GM20000 (cell line): ENCODE results near the gene BAZ1B.

Experiments
- DNase-seq: peaks from one replicate; pipeline ENCODE4 v3.0.0; 2012; ENCODE audit warnings: low spot score
- TF ChIP-seq, protein P1 (sequence below): IDR thresholded peaks from 2 replicates; pipeline ENCODE4 v1.5.1; 2012; ENCODE audit warnings: mild to moderate bottlenecking, control low read depth; ENCODE audit errors: extremely low read depth, missing control alignments

BAZ1B gene

DNA sequence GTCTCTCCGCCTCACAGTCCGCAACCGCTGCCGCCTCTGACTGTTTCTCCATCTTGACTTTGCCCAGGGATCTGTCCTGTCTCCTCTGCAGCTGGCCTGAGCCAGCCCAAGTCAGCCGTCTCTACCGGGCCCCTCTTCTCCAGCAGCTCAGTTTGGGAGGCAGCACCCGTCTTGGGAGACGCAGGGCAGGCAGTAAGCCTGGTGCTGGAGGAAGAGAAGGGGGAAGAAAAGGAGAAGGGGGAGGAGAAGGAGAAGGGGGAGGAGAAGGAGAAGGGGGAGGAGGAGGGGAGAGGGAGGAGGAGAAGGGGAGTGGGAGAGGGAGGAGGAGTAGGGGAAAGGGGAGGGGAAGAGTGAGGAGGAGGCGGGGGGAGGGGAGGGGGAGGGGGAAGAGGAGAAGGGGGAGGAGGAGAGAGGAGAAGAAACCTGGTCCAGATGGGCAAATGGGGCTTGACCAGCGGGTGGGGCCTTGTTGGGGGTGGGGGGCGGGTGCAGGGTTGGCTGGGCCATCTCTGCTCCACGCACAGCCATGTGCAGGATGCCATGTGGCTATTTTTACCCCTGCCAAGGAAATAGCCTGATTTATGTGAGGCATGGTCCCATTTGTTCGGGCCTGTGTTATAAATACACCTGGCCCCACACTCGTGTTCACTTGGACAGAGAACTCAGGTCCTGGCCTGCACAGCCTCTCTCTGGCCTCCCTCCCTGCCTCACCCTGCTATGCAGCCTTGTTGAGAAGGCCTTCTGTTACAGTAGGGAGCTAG, 124.4 kb downstream of the BAZ1B start:
- TF ChIP-seq, protein P1, sequence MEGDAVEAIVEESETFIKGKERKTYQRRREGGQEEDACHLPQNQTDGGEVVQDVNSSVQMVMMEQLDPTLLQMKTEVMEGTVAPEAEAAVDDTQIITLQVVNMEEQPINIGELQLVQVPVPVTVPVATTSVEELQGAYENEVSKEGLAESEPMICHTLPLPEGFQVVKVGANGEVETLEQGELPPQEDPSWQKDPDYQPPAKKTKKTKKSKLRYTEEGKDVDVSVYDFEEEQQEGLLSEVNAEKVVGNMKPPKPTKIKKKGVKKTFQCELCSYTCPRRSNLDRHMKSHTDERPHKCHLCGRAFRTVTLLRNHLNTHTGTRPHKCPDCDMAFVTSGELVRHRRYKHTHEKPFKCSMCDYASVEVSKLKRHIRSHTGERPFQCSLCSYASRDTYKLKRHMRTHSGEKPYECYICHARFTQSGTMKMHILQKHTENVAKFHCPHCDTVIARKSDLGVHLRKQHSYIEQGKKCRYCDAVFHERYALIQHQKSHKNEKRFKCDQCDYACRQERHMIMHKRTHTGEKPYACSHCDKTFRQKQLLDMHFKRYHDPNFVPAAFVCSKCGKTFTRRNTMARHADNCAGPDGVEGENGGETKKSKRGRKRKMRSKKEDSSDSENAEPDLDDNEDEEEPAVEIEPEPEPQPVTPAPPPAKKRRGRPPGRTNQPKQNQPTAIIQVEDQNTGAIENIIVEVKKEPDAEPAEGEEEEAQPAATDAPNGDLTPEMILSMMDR = no peak
- DNase-seq = no peak

DNA sequence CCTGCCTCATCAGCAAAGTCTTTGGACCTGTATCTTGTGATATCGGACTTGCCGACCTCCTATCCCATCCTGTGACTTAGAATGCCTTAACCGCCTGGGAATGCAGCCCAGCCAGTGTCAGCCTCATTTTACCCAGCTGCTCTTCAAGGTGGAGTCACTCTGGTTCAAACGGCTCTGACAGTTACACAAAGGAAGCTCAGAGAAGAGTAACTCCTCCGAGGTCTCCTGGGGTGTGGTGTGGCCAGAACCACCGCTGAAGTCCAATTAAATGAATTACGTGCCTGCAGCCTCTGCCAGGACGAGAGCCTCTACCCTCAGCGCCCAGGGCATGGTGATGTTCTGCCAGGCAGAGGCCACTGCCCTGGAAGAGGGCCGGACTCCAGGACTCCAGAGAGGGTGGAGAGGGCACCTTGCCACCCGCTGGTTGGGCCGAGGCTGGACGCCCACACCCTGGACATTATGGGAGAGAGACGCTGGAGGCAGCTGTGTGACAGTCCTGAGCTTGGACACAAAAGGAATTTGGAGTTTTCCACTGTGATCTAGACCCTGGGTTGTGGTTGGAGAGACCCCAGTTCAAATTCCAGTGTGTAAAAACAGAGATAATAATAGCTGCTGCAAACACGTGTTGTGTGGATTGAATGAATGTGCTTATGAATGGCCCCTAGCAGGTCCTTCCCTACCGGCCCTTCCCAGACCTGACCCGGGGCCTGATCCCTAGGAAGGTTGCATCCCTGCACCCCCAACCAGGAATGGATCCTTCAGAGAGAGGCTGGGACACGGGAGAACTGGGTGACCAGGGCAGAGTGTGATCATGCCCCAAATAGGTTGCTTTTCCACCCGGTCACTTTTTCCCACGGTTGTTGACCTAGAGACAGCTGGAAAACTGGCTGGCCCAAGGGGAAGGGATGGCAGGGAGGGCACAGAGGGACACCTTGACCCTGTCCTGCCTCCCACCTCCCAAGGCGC, 126.3 kb downstream of the BAZ1B start:
- TF ChIP-seq, protein P1 = no peak
- DNase-seq = no peak

DNA sequence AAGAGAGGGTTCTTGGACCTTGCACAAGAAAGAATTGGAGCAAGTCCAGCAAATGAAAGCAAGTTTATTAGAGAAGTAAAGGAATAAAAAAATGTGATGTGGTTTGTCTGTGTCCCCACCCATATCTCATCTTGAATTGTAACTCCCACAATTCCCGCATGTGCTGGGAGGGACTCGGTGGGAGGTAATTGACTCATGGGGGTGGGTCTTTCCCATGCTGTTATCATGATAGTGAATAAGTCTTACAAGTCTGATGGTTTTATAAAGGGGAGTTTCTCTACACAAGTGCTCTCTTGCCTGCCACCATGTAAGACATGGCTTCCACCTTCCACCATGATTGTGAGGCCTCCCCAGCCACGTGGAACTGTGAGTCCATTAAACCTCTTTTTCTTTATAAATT, 127.7 kb downstream of the BAZ1B start:
- DNase-seq = no peak
- TF ChIP-seq, protein P1 = no peak

DNA sequence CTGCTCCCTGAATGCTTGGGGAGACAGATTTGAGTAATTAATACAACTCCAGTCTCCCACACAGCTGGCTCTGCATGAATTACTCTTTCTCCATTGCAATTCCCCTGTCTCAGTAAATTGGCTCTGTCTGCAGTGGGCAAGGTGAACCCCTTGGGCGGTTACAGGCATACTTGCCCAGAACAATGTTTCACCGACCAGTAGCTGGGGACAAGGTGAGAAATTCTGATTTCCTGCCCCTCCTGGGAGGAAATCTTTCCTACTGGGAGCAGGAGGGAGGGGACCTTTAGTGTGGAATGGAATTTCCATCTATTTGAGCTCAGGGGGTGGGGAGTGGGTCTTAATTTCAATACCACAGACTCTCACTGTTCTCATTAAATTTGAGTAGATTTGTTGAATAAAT, 130.7 kb downstream of the BAZ1B start:
- no peak for DNase-seq
- TF ChIP-seq, protein P1 = no peak
